Erythroblast (primary cell): ENCODE results near the gene TDRD10.

Experiments
- GATA1 ChIP-seq: IDR thresholded peaks from 2 replicates; pipeline ENCODE4 v1.6.1; 2011; ENCODE audit warnings: low read depth, mild to moderate bottlenecking, control low read depth, low read length, moderate library complexity
- POLR2A ChIP-seq: IDR thresholded peaks from 2 replicates; pipeline ENCODE4 v1.6.1; 2011; ENCODE audit warnings: mild to moderate bottlenecking, low read length

- TF ChIP-seq POLR2A (no peak), GATA1 (no peak)
Observed at GRCh38 chr1:154548028-154548427, 46.0 kb downstream of the TDRD10 start.
